K562 (cell line): ENCODE results near the gene SEH1L.

Experiments
- GMEB1 ChIP-seq: fragments of 250-450 bp; sonication (Bioruptor Pico); IDR thresholded peaks from 2 replicates; pipeline ENCODE4 v1.4.0; 2020; ENCODE audit warnings: mild to moderate bottlenecking
- KAT7 ChIP-seq: sonication (generic); formaldehyde crosslinking; IDR thresholded peaks from 2 replicates; pipeline ENCODE4 v1.8.0; 2022; ENCODE audit warnings: missing genetic modification reagents, mild to moderate bottlenecking, borderline replicate concordance
- NONO ChIP-seq, 2 experiments: fragments of 200-400 bp in 1 of 2; fragments of 450-650 bp in 1 of 2; formaldehyde crosslinking in 1 of 2; IDR thresholded peaks; 2 replicates each; pipeline ENCODE4 v1.6.1; 2017; ENCODE audit warnings: low read depth in 2 of 2, mild to moderate bottlenecking in 2 of 2, moderate library complexity in 2 of 2, low read length in 1 of 2
- NRF1 ChIP-seq, 2 experiments: fragments of 450-650 bp; IDR thresholded peaks in 1 of 2; conservative IDR thresholded peaks in 1 of 2; 2 replicates each; pipeline ENCODE4 v1.6.1; 2014; ENCODE audit warnings: mild to moderate bottlenecking in 2 of 2
- RBM17 ChIP-seq: fragments of 200-400 bp; formaldehyde crosslinking; IDR thresholded peaks from 2 replicates; pipeline ENCODE4 v1.6.1; 2017; ENCODE audit warnings: low read depth, mild to moderate bottlenecking, low read length, borderline replicate concordance
- REST ChIP-seq, 2 experiments: fragments of 450-650 bp; formaldehyde crosslinking in 1 of 2; IDR thresholded peaks; 2 replicates each; pipeline versions ENCODE4 v1.4.0 to v1.6.1; 2014 to 2020; ENCODE audit warnings: mild to moderate bottlenecking in 2 of 2, borderline replicate concordance in 1 of 2, low read depth in 1 of 2
- TEAD1 ChIP-seq, 2 experiments: fragments of 450-650 bp in 1 of 2; sonication (generic) in 1 of 2; formaldehyde crosslinking; IDR thresholded peaks; 2 replicates each; pipeline versions ENCODE4 v1.4.0 to v1.8.0; 2020 to 2022; ENCODE audit warnings: mild to moderate bottlenecking in 2 of 2, missing genetic modification reagents in 1 of 2
- ZFP1 ChIP-seq: fragments of 450-650 bp; formaldehyde crosslinking; IDR thresholded peaks from 2 replicates; pipeline ENCODE4 v1.4.0; 2020; ENCODE audit warnings: mild to moderate bottlenecking, mixed read lengths
- TF ChIP-seq, protein P1 (sequence below), 3 experiments: IDR thresholded peaks in 2 of 3; conservative IDR thresholded peaks in 1 of 3; 2 replicates each; pipeline ENCODE4 v1.5.1; 2011 to 2012; ENCODE audit warnings: low read length in 3 of 3, mild to moderate bottlenecking in 3 of 3, control low read depth in 2 of 3, improper control_type of control experiment in 1 of 3, inconsistent platforms in 1 of 3, low read depth in 1 of 3, mixed read lengths in 1 of 3, moderate library complexity in 1 of 3; ENCODE audit not compliant: insufficient read depth in 2 of 3
- TF ChIP-seq, protein P2 (sequence below): sonication (generic); formaldehyde crosslinking; IDR thresholded peaks from 2 replicates; pipeline ENCODE4 v1.9.0; 2022; ENCODE audit warnings: mild to moderate bottlenecking, missing genetic modification reagents
- TF ChIP-seq, protein P3 (sequence below): sonication (generic); formaldehyde crosslinking; IDR thresholded peaks from 2 replicates; pipeline ENCODE4 v1.8.0; 2022; ENCODE audit warnings: mild to moderate bottlenecking, missing genetic modification reagents, borderline replicate concordance

DNA sequence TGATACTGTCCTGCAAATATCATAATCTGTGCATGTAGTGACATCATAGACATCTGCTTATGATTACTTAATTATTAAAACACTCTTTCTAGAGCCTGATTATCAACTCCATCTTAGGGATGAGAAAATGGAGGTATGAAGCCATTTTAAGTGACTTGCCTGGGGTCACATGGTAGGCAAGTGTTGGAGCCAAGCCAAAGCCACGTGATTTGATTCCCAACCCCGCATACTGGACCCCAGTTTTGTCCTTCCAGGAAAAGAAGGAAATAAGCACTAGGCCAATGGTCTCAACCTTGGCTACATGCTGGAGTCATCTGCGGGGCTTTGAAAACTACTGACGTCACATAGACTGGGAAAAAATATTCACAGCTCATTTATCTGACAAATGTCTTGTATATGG lies 19.6 kb upstream of the SEH1L start:
- TF ChIP-seq REST (IDR thresholded peaks at IDR 0.05; ENCODE audit: borderline replicate concordance) (no peak), REST (CRISPR knock-in tag; IDR thresholded peaks at IDR 0.05; ENCODE audit: low read depth) (no peak), TEAD1 (CRISPR knock-in tag; IDR thresholded peaks at IDR 0.05) (no peak), NRF1 (conservative IDR thresholded peaks at IDR 0.05 in 1 of 2, IDR thresholded peaks at IDR 0.05 in 1 of 2) (no peak), NONO (IDR thresholded peaks at IDR 0.05; ENCODE audit: low read depth in 2 of 2, low read length in 1 of 2) (no peak), KAT7 (no peak), GMEB1 (CRISPR knock-in tag) (no peak), RBM17 (no peak), ZFP1 (no peak)
- TF ChIP-seq, protein P1, sequence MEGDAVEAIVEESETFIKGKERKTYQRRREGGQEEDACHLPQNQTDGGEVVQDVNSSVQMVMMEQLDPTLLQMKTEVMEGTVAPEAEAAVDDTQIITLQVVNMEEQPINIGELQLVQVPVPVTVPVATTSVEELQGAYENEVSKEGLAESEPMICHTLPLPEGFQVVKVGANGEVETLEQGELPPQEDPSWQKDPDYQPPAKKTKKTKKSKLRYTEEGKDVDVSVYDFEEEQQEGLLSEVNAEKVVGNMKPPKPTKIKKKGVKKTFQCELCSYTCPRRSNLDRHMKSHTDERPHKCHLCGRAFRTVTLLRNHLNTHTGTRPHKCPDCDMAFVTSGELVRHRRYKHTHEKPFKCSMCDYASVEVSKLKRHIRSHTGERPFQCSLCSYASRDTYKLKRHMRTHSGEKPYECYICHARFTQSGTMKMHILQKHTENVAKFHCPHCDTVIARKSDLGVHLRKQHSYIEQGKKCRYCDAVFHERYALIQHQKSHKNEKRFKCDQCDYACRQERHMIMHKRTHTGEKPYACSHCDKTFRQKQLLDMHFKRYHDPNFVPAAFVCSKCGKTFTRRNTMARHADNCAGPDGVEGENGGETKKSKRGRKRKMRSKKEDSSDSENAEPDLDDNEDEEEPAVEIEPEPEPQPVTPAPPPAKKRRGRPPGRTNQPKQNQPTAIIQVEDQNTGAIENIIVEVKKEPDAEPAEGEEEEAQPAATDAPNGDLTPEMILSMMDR (IDR thresholded peaks at IDR 0.05 in 2 of 3, conservative IDR thresholded peaks at IDR 0.05 in 1 of 3; ENCODE audit: insufficient read depth in 2 of 3, low read depth in 1 of 3, low read length in 3 of 3), result no peak
- TF ChIP-seq, protein P2, sequence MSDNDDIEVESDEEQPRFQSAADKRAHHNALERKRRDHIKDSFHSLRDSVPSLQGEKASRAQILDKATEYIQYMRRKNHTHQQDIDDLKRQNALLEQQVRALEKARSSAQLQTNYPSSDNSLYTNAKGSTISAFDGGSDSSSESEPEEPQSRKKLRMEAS, result no peak
- TF ChIP-seq, protein P3, sequence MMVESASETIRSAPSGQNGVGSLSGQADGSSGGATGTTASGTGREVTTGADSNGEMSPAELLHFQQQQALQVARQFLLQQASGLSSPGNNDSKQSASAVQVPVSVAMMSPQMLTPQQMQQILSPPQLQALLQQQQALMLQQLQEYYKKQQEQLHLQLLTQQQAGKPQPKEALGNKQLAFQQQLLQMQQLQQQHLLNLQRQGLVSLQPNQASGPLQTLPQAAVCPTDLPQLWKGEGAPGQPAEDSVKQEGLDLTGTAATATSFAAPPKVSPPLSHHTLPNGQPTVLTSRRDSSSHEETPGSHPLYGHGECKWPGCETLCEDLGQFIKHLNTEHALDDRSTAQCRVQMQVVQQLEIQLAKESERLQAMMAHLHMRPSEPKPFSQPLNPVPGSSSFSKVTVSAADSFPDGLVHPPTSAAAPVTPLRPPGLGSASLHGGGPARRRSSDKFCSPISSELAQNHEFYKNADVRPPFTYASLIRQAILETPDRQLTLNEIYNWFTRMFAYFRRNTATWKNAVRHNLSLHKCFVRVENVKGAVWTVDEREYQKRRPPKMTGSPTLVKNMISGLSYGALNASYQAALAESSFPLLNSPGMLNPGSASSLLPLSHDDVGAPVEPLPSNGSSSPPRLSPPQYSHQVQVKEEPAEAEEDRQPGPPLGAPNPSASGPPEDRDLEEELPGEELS (CRISPR knock-in tag), result no peak
